Measurements from ENCODE around the gene ACTL7B. TPM values are rescaled to one million over a fixed set of nuclear protein-coding genes. Genes with fewer than 3 reads are reported as not detected.

The ACTL7B gene
- total and polyA plus RNA-seq, 8 donors = 0.07 TPM; not detected in 7

DNA sequence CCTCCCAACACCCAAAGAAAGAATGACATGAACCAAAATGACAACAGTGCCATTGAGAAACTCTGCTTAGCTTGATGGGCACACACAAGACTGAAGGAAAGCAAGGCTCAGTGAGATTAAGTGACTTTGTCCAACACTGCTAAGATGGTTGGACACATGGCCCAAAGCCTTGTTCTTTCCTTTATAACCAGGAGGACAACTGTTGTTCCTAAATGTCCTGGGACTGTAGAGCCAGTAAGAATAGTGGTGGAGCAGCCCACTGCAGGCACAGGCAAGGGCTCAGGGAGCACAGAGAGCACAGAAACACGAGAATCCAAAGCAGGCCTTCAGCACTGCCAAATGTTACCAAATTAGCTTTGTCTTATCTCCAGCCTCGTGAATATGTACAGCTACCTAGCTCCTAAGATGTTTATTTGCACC is 10.2 kb upstream of the ACTL7B start:
- Histone ChIP-seq H3K36me3 (peaks cover 0 to 20% of the 10 kb centered on the region in 2 donors), H3K9me3 (no peaks in the 10 kb centered on the region), H3K4me3 (no peak overlapping the region), H3K27me3 (no peaks in the 10 kb centered on the region), H3K4me1 (no peaks in the 10 kb centered on the region), H3K27ac (no peak overlapping the region)
- DNase-seq (no peak), ATAC-seq (no peak)
- no peak for TF ChIP-seq CTCF (IDR thresholded peaks at IDR 0.05)
- intact Hi-C loops (cut with DNase I) = no loop called here

GRCh38 chr9:108865037-108865436 is 9.3 kb upstream of the ACTL7B start:
- H3K4me1 ChIP-seq = no peaks in the 10 kb centered on the region
- no peaks in the 10 kb centered on the region for H3K27me3 ChIP-seq
- no peak for ATAC-seq
- TF ChIP-seq CTCF (IDR thresholded peaks at IDR 0.05) = no peak
- H3K9me3 ChIP-seq = no peaks in the 10 kb centered on the region
- no peak for DNase-seq
- no peak overlapping the region for H3K4me3 ChIP-seq
- peaks cover 0 to 12% of the 10 kb centered on the region in 2 donors for H3K36me3 ChIP-seq
- no peak overlapping the region for H3K27ac ChIP-seq
- intact Hi-C loops (cut with DNase I) = no loop called here

DNA sequence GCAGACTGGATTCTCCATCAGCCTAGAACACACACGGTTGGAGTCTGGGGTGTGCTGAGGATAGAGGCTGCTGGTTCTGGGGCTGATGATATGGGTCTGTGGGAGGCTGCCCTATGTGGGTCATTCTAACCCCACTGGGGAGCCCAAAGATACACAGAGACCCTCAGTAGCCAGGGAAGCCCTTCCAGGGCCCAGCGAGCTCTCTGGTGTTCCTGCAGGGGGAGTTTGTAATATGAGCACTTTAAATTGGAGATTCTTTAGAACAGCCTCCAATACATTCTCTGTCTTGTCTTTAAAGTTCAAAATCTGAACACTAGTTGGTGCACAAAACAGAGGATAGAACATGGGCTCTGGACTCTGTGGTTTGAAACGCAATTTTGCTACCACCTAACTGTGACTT is 8.7 kb upstream of the ACTL7B start:
- Histone ChIP-seq H3K27me3 (no peaks in the 10 kb centered on the region), H3K36me3 (peaks cover 0 to 7% of the 10 kb centered on the region in 2 donors), H3K27ac (no peak overlapping the region), H3K4me1 (no peaks in the 10 kb centered on the region), H3K9me3 (no peaks in the 10 kb centered on the region), H3K4me3 (no peak overlapping the region)
- intact Hi-C loops (cut with DNase I) = no loop called here
- TF ChIP-seq CTCF (IDR thresholded peaks at IDR 0.05) = no peak
- DNase-seq = no peak
- no peak for ATAC-seq

- TF ChIP-seq CTCF (IDR thresholded peaks at IDR 0.05) = no peak
- ATAC-seq (no peak), DNase-seq (no peak)
- H3K9me3 ChIP-seq = no peaks in the 10 kb centered on the region
- H3K27ac ChIP-seq = no peak overlapping the region
- intact Hi-C loops (cut with DNase I) = no loop called here
- H3K27me3 ChIP-seq = no peaks in the 10 kb centered on the region
- H3K4me3 ChIP-seq = no peak overlapping the region
- H3K36me3 ChIP-seq = peaks cover 0 to 3% of the 10 kb centered on the region in 2 donors
- H3K4me1 ChIP-seq = no peaks in the 10 kb centered on the region
Measured at GRCh38 chr9:108863891-108864290, 8.1 kb upstream of the ACTL7B start.

- intact Hi-C loops (cut with DNase I) = no loop called here
Measured at GRCh38 chr9:108861997-108862396, 6.2 kb upstream of the ACTL7B start, which contains the start of gene ACTL7A. ACTL7A (plus strand) TSS chr9:108862266; CDS start chr9:108862323, 57 bp downstream.

More at GRCh38 chr9:108861997-108862396, 6.2 kb upstream of the ACTL7B start, which contains the start of gene ACTL7A:
- no peaks in the 10 kb centered on the region for H3K4me1 ChIP-seq
- H3K4me3 ChIP-seq = no peak within 1 kb of the TSS
- no peaks in the 10 kb centered on the region for H3K27me3 ChIP-seq
- DNase-seq = no peak
- ATAC-seq = no peak
- TF ChIP-seq CTCF (IDR thresholded peaks at IDR 0.05) = no peak
- peak within 1 kb of the TSS in 1 of 2 donors; percentile 23 for H3K27ac ChIP-seq
- H3K9me3 ChIP-seq = no peaks in the 10 kb centered on the region
- H3K36me3 ChIP-seq = no peaks in the 10 kb centered on the region

Measured in left lung (tissue), 10 donors.